ENCODE measurements around the gene CTXND2. TPM values are rescaled to one million over a fixed set of nuclear protein-coding genes. Genes with fewer than 3 reads are reported as not detected.

CTXND2 gene
- total RNA-seq, result not detected

GRCh38 chr1:150887018-150887417, at the start of gene CTXND2:
TSS of gene CTXND2 (plus strand) at chr1:150887136. CDS start at chr1:150912315, 25,179 bp downstream.

GRCh38 chr1:150926097-150926741, 39.3 kb downstream of the CTXND2 start, which contains the start of gene SETDB1:
TSS of gene SETDB1 (plus strand) at chr1:150926363. CDS start at chr1:150927715, 1,352 bp downstream.

Other genes starting within 250 kb of the CTXND2 start
- 10 to 100 TPM; 23.9 to 25.9 TPM for gene GOLPH3L, start 190.0 kb upstream of the CTXND2 start, total RNA-seq
- under 1 TPM in 1 of 2 experiments, not detected in 1; 0.17 TPM for gene HORMAD1, start 166.2 kb upstream of the CTXND2 start, total RNA-seq
- gene CTSS, start 121.4 kb upstream of the CTXND2 start, total RNA-seq, result 100 to 1,000 TPM; 113 to 117 TPM
- gene CTSK, start 78.9 kb upstream of the CTXND2 start, total RNA-seq, result 1 to 10 TPM; 6.3 to 6.9 TPM
- gene ARNT, start 10.5 kb upstream of the CTXND2 start, total RNA-seq, result 10 to 100 TPM; 49.0 to 50.1 TPM
- gene SETDB1, start 39.2 kb downstream of the CTXND2 start, total RNA-seq, result 10 to 100 TPM; 53.5 to 59.7 TPM
- 100 to 1,000 TPM; 152 to 153 TPM for gene CERS2, start 87.7 kb downstream of the CTXND2 start, total RNA-seq
- not detected for gene ANXA9, start 95.2 kb downstream of the CTXND2 start, total RNA-seq
- 10 to 100 TPM; 37.4 to 37.7 TPM for gene MINDY1, start 119.8 kb downstream of the CTXND2 start, total RNA-seq
- 10 to 100 TPM; 18.5 to 20.5 TPM for gene PRUNE1, start 121.3 kb downstream of the CTXND2 start, total RNA-seq
- 1 to 10 TPM; 1.0 to 1.1 TPM for gene BNIPL, start 149.4 kb downstream of the CTXND2 start, total RNA-seq
- gene C1orf56, start 160.6 kb downstream of the CTXND2 start, total RNA-seq, result 1 to 10 TPM; 1.2 to 1.4 TPM
- gene CDC42SE1, start 172.5 kb downstream of the CTXND2 start, total RNA-seq, result 100 to 1,000 TPM; 362 to 368 TPM
- gene MLLT11, start 173.3 kb downstream of the CTXND2 start, total RNA-seq, result 1 to 10 TPM; 4.0 to 4.1 TPM
- gene GABPB2, start 183.6 kb downstream of the CTXND2 start, total RNA-seq, result 10 to 100 TPM; 27.7 to 30.6 TPM

All from activated naive CD4-positive, alpha-beta T cell treated with anti-CD3 and anti-CD28 coated beads, Interleukin-2, amount 10 ng/mL, durations not matched to agents 5 hours and 36 hours (primary cell).